Panc1 (cell line): ENCODE data around the gene ADGRG3.

Experiments
- POLR2AphosphoS5 ChIP-seq: IDR thresholded peaks from 2 replicates; pipeline ENCODE4 v1.6.1; 2012; ENCODE audit warnings: mild to moderate bottlenecking, low read depth, low read length, moderate library complexity
- TF ChIP-seq, protein P1 (sequence below): fragments of 450-650 bp; IDR thresholded peaks from 2 replicates; pipeline ENCODE4 v1.5.1; 2017; ENCODE audit warnings: mild to moderate bottlenecking

DNA sequence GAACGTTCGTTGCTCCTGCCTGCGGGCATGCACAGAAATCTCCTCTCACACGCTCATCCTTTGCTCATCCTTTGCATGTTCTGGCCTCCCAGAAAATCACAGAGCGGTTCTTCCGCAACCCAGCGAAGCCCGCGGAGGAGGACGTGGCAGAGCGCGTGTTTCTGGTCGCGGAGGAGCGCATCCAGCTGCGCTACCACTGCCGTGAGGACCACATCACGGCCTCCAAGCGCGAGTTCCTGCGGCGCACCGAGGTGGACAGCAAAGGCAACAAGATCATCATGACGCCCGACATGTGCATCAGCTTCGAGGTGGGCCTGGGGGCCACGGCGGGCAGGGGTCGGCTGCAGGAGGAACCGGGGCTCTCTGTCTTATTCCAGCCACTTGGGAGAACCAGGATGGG, 57.9 kb downstream of the ADGRG3 start:
- TF ChIP-seq, protein P1, sequence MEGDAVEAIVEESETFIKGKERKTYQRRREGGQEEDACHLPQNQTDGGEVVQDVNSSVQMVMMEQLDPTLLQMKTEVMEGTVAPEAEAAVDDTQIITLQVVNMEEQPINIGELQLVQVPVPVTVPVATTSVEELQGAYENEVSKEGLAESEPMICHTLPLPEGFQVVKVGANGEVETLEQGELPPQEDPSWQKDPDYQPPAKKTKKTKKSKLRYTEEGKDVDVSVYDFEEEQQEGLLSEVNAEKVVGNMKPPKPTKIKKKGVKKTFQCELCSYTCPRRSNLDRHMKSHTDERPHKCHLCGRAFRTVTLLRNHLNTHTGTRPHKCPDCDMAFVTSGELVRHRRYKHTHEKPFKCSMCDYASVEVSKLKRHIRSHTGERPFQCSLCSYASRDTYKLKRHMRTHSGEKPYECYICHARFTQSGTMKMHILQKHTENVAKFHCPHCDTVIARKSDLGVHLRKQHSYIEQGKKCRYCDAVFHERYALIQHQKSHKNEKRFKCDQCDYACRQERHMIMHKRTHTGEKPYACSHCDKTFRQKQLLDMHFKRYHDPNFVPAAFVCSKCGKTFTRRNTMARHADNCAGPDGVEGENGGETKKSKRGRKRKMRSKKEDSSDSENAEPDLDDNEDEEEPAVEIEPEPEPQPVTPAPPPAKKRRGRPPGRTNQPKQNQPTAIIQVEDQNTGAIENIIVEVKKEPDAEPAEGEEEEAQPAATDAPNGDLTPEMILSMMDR, result no peak
- TF ChIP-seq POLR2AphosphoS5, result no peak
